Measurements from ENCODE around the gene MRPS7.

- TF ChIP-seq YY1 (IDR thresholded peaks at IDR 0.05; ENCODE audit: low read depth, low read length) (no peak), CHD2 (IDR thresholded peaks at IDR 0.05; ENCODE audit: low read length) (no peak), CTCF (IDR thresholded peaks at IDR 0.05; ENCODE audit: control extremely low read depth in 1 of 3, insufficient read depth in 1 of 3, low read depth in 1 of 3, low read length in 3 of 3) (no peak), EZH2 (IDR thresholded peaks at IDR 0.05; ENCODE audit: low read depth, low read length, severe bottlenecking) (no peak), EP300 (IDR thresholded peaks at IDR 0.05; ENCODE audit: borderline replicate concordance in 1 of 2, low read depth in 2 of 2, low read length in 2 of 2) (no peak), MAX (IDR thresholded peaks at IDR 0.05) (no peak), SP1 (IDR thresholded peaks at IDR 0.05; ENCODE audit: low read depth, low read length) (no peak)
These were observed 16.7 kb upstream of the MRPS7 start for GRCh38 chr17:75245011-75245410.
